HFF-Myc (cell line): ENCODE results near the gene TBC1D3I.
"Not testable (repeated sequence)": the region's sequence is repeated elsewhere in the genome, so short reads cannot be mapped to it uniquely, and the experiment has no call there.

Source experiments
- DNase-seq: peaks from one replicate; pipeline ENCODE4 v3.0.0-alpha.2; 2011; ENCODE audit warnings: low read depth; ENCODE audit errors: extremely low read depth
- H3K4me3 ChIP-seq: replicated peaks from 2 replicates; pipeline ENCODE4 v1.5.1; 2011; ENCODE audit warnings: low read depth, mild to moderate bottlenecking, control low read depth, low read length
- TF ChIP-seq, protein P1 (sequence below): IDR thresholded peaks from 2 replicates; pipeline ENCODE4 v1.5.1; 2012; ENCODE audit warnings: mild to moderate bottlenecking, low read depth, low read length, control low read depth; ENCODE audit errors: missing control alignments

Gene TBC1D3I

DNA sequence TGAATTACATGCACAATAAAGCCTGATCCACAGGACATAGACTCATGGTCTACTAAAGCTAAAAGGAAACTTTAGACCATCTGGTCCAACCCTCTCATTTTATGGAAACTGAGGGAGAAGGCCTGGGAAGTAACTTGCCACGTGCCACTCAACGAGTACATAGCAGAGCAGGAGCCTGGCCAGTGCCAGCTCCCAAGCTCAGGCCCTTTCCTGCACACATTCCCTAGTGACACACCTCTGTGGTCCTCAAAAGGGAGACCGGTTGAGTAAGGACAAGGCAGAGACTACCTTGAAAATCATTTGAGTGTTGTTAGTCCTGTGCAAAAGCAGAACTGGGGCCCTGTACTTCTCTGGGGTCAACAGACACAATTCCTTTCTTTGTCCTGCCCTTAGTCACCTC lies 50.7 kb downstream of the TBC1D3I start:
- no peak overlapping the region for H3K4me3 ChIP-seq
- DNase-seq, result no peak
- TF ChIP-seq, protein P1, sequence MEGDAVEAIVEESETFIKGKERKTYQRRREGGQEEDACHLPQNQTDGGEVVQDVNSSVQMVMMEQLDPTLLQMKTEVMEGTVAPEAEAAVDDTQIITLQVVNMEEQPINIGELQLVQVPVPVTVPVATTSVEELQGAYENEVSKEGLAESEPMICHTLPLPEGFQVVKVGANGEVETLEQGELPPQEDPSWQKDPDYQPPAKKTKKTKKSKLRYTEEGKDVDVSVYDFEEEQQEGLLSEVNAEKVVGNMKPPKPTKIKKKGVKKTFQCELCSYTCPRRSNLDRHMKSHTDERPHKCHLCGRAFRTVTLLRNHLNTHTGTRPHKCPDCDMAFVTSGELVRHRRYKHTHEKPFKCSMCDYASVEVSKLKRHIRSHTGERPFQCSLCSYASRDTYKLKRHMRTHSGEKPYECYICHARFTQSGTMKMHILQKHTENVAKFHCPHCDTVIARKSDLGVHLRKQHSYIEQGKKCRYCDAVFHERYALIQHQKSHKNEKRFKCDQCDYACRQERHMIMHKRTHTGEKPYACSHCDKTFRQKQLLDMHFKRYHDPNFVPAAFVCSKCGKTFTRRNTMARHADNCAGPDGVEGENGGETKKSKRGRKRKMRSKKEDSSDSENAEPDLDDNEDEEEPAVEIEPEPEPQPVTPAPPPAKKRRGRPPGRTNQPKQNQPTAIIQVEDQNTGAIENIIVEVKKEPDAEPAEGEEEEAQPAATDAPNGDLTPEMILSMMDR, result no peak

DNA sequence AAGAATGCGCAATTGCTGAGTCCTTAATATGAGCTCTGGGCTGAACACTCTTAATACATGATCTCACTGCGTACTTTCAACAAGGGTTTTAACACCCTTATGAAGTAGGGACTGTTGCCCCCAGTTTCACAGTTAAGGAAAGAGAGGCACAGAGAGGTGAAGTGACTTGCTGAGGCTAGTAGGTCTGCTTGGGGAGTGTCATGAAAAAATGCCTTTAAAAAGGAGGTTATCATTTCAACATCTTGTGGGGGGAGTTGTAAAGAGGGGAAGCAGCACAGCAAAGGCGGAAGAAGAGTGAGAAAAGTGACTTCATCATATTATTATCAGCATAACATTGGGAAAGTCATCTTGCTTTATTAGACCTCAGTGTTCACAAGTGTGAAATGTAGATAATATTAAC lies 51.4 kb downstream of the TBC1D3I start:
- H3K4me3 ChIP-seq, result no peak overlapping the region
- DNase-seq, result no peak
- TF ChIP-seq, protein P1, result no peak

DNA sequence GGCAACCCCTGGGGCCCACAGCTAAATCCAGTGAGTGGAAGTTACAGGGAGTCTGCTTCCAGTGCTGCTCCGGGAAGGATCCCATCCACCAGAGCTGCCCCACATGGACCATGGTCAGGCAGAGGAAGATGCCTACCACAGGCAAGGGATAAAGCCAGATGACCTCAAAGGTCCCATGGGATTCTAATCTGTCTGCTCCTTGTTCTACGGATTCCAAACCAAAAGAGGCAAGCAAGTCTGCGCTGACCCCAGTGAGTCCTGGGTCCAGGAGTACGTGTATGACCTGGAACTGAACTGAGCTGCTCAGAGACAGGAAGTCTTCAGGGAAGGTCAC lies 52.1 kb downstream of the TBC1D3I start:
- TF ChIP-seq, protein P1, result no peak
- no peak for DNase-seq
- H3K4me3 ChIP-seq, result no peak overlapping the region

DNA sequence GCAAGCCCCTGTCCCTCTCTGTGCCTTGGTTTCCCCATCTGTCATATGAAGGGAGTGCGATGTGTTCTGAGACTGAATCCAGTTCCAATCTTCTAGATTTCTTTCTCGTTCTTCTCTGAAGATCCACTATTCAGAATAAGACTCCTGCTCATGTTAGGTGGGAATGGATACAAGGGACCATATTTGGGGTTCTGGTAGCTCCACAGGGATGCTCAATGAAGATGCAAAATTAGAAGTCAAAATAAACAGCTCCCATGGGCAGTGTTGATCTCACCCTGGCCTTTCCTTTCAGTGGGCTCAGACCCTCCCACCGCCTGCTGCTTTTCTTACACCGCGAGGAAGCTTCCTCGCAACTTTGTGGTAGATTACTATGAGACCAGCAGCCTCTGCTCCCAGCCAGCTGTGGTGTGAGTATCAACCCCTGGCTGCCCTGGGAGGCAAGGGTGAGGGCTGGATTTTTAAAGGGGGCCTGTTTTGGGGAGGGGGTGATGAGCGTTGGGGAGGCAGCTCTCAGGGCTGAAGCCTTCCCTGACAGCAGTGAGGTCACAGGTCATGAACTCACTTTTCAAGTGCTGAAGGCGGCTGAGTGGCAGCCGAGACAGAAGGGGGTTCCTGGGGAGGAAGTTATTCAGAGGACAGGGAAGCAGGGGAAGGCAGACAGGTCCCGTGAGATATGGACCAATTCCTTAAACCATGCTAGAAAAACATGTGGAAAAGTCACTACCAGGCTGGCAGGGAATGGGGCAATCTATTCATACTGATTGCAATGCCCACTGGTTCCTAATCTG lies 52.7 kb downstream of the TBC1D3I start:
- not testable (repeated sequence) for H3K4me3 ChIP-seq, DNase-seq

DNA sequence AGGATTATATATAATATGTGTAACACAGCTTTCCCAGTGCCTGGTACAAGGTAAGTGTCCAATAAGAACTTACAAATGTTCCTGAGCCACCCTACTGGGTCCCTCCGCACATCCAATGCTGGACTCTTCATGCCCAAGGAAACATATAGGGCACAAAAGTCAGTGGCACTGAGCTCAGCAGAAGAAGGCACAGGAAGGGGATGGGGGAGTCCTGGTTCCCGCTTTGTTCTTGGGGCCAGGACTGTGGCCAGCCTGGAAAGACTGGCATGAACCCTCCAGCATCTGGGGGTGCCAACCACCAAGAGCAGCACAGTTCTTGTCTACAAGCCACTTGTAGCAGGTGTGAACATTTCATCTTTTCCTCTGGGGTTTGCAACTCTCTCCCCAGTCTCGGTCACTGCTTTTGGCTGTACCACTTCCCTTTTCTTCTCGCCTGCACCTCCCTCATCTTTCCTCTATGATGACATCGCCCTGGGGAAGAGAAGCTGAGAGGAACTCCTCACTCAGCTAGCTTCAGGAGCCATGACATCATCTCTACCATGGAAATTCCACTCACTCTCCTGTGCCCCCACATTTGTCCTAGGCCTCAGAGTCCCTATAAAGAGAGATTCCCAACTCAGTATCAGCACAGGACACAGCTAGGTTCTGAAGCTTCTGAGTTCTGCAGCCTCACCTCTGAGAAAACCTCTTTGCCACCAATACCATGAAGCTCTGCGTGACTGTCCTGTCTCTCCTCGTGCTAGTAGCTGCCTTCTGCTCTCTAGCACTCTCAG lies 53.7 kb downstream of the TBC1D3I start, which contains the start of gene CCL4L2:
TSS of gene CCL4L2 (plus strand) at position 625 of the 773 bp plus-strand sequence.
- not testable (repeated sequence) for H3K4me3 ChIP-seq, DNase-seq

DNA sequence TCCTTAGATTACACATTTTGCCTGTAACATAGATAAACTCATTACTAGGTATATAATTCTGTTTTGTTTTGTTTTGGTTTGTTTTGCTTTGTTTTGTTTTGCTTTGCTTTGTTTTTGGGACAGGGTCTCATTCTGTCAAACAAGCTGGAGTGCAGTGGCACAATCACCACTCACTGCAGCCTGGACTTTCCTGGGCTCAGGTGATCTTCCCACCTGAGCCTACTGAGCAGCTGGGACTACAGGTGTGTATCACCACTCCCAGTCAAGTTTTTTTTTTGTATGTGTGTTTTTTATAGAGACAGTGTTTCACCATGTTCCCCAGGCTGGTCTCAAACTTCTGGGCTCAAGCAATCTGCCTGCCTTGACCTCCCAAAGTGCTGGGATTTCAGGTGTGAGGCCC lies 54.8 kb downstream of the TBC1D3I start:
- TF ChIP-seq, protein P1, result no peak
- H3K4me3 ChIP-seq, result no peak overlapping the region
- DNase-seq, result no peak

DNA sequence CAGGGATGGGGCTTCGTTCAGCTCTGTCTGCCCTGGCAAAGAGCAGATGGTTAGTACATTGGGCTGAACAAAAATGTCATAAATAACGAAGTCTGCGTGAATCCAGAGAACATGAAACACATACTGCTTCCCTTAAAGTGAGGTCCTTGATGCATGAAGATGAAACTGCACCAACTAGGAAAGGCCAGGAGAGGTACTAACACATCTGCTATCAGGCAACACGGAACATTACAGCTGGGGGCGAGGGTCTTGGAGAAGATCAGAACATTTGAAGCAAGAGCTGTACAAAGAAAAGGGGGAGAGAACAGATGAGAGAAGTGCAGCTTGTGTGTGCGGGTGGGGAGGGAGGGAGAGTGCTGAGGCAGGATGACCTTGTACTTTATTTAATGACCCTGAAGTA lies 57.0 kb downstream of the TBC1D3I start:
- DNase-seq, H3K4me3 ChIP-seq: not testable (repeated sequence)

DNA sequence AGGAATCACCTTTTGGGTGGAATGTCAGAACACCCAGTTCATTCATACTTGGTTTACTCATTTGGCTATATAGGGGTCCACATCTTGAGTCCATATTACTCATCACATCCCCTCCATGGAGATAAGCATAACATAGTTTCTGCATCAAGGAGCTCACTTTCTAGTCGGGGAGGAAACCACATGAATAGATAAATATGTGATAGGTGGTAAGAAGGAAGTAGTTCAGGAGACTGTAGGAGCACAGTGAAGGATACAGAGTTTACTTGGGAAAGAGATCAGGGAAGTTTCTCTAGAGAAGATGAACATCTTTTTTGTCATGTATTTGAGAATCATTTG lies 57.9 kb downstream of the TBC1D3I start:
- not testable (repeated sequence) for DNase-seq, H3K4me3 ChIP-seq
